Right lobe of liver (tissue), 4 donors: ENCODE measurements around the gene CNTNAP1.

ENCODE experiments used
- POLR2A ChIP-seq: fragments of 450-650 bp; IDR thresholded peaks from one replicate; pipeline ENCODE4 v1.6.1; 2017; ENCODE audit warnings: antibody characterized with exemption, mild to moderate bottlenecking
- TF ChIP-seq, protein P1 (sequence below), 4 donors: fragments of 200-600 bp in 3 of 4; fragments of 450-650 bp in 1 of 4; IDR thresholded peaks; one replicate each; pipeline versions ENCODE4 v1.5.1 to v1.8.0; 2016 to 2022; ENCODE audit warnings: antibody characterized with exemption in 4 of 4, mild to moderate bottlenecking in 2 of 4
- donor health status: DM: no; HTN: no; CAD: no.
- donor health status: DM: no; HTN: no; CAD: no.
- donor health status: DM: no; HTN: yes; CAD: no.

DNA sequence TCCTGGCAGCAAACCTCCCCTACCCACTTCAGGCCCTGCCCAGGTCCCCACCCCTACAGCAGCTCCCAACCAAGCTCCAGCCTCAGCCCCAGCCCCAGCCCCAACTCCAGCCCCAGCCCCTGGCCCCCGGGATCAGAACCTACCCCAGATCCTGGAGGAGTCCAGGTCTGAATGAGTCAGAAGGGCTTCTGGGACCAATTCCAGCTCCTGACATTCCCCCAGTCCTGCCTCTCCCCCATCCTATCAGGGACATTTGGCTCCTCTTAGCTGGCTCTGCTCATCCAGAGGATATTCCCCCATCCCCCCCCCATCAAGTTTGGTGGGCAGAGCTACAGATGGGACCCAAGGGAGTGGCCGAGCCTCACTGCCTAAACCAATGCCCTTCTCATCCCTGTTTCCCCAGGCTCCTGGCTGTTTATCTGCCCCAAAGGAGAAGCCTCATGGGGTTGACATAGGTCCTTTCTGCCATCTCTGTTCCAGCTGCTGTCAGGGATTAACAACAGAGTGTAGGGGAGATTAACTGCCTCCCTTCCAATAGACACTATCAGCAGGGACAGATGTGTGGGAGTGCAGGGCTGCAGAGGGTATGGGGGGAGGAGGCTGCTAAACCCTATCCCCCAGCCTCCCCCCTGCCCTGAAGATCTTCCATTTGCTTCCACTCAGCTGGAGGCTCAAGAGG lies 16.5 kb downstream of the CNTNAP1 start:
- TF ChIP-seq POLR2A = no peak
- TF ChIP-seq, protein P1, sequence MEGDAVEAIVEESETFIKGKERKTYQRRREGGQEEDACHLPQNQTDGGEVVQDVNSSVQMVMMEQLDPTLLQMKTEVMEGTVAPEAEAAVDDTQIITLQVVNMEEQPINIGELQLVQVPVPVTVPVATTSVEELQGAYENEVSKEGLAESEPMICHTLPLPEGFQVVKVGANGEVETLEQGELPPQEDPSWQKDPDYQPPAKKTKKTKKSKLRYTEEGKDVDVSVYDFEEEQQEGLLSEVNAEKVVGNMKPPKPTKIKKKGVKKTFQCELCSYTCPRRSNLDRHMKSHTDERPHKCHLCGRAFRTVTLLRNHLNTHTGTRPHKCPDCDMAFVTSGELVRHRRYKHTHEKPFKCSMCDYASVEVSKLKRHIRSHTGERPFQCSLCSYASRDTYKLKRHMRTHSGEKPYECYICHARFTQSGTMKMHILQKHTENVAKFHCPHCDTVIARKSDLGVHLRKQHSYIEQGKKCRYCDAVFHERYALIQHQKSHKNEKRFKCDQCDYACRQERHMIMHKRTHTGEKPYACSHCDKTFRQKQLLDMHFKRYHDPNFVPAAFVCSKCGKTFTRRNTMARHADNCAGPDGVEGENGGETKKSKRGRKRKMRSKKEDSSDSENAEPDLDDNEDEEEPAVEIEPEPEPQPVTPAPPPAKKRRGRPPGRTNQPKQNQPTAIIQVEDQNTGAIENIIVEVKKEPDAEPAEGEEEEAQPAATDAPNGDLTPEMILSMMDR (IDR thresholded peaks at IDR 0.05) = no peak
